Neural progenitor cell (in vitro differentiated cells): ENCODE results near the gene SH3GLB2.

Experiments
- CTCF ChIP-seq: fragments of 200-600 bp; sonication (generic); IDR thresholded peaks from 2 replicates; pipeline ENCODE4 v1.5.1; 2017; ENCODE audit warnings: antibody characterized with exemption, mild to moderate bottlenecking
- EZH2phosphoT487 ChIP-seq: fragments of 200-600 bp; sonication (generic); IDR thresholded peaks from 2 replicates; pipeline ENCODE4 v1.6.1; 2017; ENCODE audit warnings: antibody characterized with exemption

DNA sequence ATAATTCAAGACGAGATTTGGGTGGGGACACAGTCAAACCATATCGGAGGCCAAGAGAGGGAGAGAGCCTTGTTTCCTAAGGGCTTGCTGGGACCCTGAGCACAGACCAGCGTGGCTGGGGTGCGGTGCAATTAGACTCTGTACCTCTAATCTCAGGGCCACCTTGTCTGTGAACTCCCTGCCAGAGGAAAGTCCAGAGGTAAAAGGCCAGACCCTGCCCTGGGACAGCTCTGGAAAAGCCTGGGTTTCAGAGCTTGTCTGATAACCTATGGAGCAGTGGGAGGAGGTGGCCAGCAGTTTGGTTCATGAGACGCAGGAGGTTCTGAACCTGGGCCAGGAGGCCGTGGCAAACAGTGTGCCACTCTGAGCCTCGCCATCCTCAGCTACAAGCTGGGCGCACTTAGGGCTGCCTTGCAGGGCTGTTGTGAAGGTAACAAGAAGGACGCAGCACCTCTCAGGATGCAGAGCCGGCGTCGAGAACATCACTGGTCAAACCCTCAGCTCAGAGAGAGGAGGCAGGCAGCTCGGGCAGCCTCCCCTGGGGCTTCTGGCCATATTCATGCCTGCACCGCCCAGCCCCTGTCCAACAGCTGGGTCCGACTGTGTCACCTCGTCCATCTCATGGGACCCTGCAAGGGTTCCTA, 48.0 kb upstream of the SH3GLB2 start:
- TF ChIP-seq CTCF (no peak), EZH2phosphoT487 (no peak)
